Endodermal cell (in vitro differentiated cells): Measurements from ENCODE around the gene TOP2B. TPM values are rescaled to one million over a fixed set of nuclear protein-coding genes. Genes with fewer than 3 reads are reported as not detected.

Experiments
- DNase-seq: peaks from one replicate; pipeline ENCODE4 v3.0.0-alpha.2; 2017
- H3K27ac ChIP-seq: 2 replicates; pipeline ENCODE4 v1.5.1; 2013; ENCODE audit warnings: mild to moderate bottlenecking, low read depth, low read length, moderate library complexity
- H3K27me3 ChIP-seq: 2 replicates; pipeline ENCODE4 v1.6.1; 2013; ENCODE audit warnings: mild to moderate bottlenecking, low read length, moderate library complexity; ENCODE audit not compliant: insufficient read depth, control insufficient read depth, poor library complexity, severe bottlenecking
- H3K36me3 ChIP-seq: 2 replicates; pipeline ENCODE4 v1.7.0; 2013; ENCODE audit warnings: mild to moderate bottlenecking, low read length, moderate library complexity; ENCODE audit not compliant: control insufficient read depth, insufficient read depth
- H3K4me1 ChIP-seq: one replicate; pipeline ENCODE4 v1.7.0; 2013; ENCODE audit warnings: low read length; ENCODE audit not compliant: control insufficient read depth, insufficient read depth
- H3K4me3 ChIP-seq: 2 replicates; pipeline ENCODE4 v1.5.1; 2013; ENCODE audit warnings: mild to moderate bottlenecking, low read length, moderate library complexity
- H3K9ac ChIP-seq: 2 replicates; pipeline ENCODE4 v1.6.1; 2013; ENCODE audit warnings: mild to moderate bottlenecking, low read length, moderate library complexity; ENCODE audit not compliant: poor library complexity, severe bottlenecking; ENCODE audit errors: extremely low read depth
- H3K9me3 ChIP-seq: 2 replicates; pipeline ENCODE4 v1.6.1; 2013; ENCODE audit warnings: mild to moderate bottlenecking, low read length, moderate library complexity; ENCODE audit not compliant: control insufficient read depth
- H3K27ac Mint-ChIP-seq: 2 replicates; pipeline ENCODE4 v1.8.0; 2020; ENCODE audit warnings: mixed read lengths
- H3K27me3 Mint-ChIP-seq: 2 replicates; pipeline ENCODE4 v1.8.0; 2021; ENCODE audit warnings: mild to moderate bottlenecking, mixed read lengths; ENCODE audit not compliant: insufficient read depth
- H3K36me3 Mint-ChIP-seq: 2 replicates; pipeline ENCODE4 v1.8.0; 2020; ENCODE audit warnings: low read depth, mixed read lengths
- H3K4me1 Mint-ChIP-seq: 2 replicates; pipeline ENCODE4 v1.8.0; 2020; ENCODE audit warnings: mixed read lengths
- H3K4me3 Mint-ChIP-seq: 2 replicates; pipeline ENCODE4 v1.8.0; 2020; ENCODE audit warnings: mild to moderate bottlenecking, moderate library complexity, mixed read lengths
- H3K9me3 Mint-ChIP-seq: 2 replicates; pipeline ENCODE4 v1.8.0; 2020; ENCODE audit warnings: mild to moderate bottlenecking, mixed read lengths
- WGBS, 2 experiments: methylation state at CpG; one replicate each; pipeline versions ENCODE4 v1.1.5 to v1.1.7; 2013; ENCODE audit warnings: missing lambda C conversion rate in 2 of 2, mixed read lengths in 1 of 2; ENCODE audit not compliant: insufficient coverage in 1 of 2, insufficient read length in 1 of 2; 5-methylcytosine and 5-hydroxymethylcytosine counted together
- total RNA-seq, 2 donors: library from RNA; stranded (reverse); fragmentation: NEBNext Ultra II Directional in 1 of 2; extraction: Animal tissue kit (Norgen Biotek cat#: 25700) in 1 of 2; gene quantifications; 2 replicates in 1 of 2; 3 replicates in 1 of 2; pipeline ENCODE4 v1.2.1, GENCODE V29; 2021
- TF ChIP-seq, protein P1 (sequence below): fragments of 200-600 bp; sonication (generic); conservative IDR thresholded peaks from 2 replicates; pipeline ENCODE4 v1.5.0; 2021; ENCODE audit warnings: antibody characterized with exemption, mild to moderate bottlenecking

The TOP2B gene
- total RNA-seq, 2 donors from 2014 or later: 182 to 209 TPM

DNA sequence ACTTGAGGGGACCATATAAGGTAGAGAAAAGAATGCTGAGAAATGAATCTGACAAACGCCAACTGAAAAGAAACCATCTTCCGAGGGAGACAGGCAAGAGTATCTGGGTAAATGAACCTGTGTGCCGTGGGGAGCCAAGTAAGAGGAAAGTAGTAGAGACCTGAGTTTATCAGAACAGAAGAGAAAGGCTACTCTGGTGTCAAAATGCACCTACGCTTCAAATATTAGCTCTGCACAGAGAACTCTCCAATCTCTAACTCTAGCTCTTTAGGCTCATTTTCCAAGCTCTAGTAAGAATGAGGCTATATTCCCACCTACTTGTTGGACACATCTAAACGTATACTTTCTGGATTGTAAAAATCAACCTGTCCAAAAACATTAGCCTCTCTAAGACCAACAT, 53.5 kb downstream of the TOP2B start:
- Mint-ChIP-seq H3K27me3 (no peaks in the 10 kb centered on the region), H3K4me1 (peaks cover 16% of the 10 kb centered on the region), H3K36me3 (peaks cover 57% of the 10 kb centered on the region), H3K9me3 (no peaks in the 10 kb centered on the region), H3K27ac (peak overlapping the region; percentile 2), H3K4me3 (no peak overlapping the region)
- Histone ChIP-seq H3K9ac (no peak overlapping the region), H3K27ac (no peak overlapping the region), H3K27me3 (no peaks in the 10 kb centered on the region), H3K9me3 (no peaks in the 10 kb centered on the region), H3K4me3 (no peak overlapping the region), H3K4me1 (peaks cover 4% of the 10 kb centered on the region), H3K36me3 (peaks cover 84% of the 10 kb centered on the region)
- no peak for DNase-seq
- 88 to 92% methylated on average over 5 of the region's 5 CpGs for WGBS, 2 experiments
- TF ChIP-seq, protein P1, sequence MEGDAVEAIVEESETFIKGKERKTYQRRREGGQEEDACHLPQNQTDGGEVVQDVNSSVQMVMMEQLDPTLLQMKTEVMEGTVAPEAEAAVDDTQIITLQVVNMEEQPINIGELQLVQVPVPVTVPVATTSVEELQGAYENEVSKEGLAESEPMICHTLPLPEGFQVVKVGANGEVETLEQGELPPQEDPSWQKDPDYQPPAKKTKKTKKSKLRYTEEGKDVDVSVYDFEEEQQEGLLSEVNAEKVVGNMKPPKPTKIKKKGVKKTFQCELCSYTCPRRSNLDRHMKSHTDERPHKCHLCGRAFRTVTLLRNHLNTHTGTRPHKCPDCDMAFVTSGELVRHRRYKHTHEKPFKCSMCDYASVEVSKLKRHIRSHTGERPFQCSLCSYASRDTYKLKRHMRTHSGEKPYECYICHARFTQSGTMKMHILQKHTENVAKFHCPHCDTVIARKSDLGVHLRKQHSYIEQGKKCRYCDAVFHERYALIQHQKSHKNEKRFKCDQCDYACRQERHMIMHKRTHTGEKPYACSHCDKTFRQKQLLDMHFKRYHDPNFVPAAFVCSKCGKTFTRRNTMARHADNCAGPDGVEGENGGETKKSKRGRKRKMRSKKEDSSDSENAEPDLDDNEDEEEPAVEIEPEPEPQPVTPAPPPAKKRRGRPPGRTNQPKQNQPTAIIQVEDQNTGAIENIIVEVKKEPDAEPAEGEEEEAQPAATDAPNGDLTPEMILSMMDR: no peak

DNA sequence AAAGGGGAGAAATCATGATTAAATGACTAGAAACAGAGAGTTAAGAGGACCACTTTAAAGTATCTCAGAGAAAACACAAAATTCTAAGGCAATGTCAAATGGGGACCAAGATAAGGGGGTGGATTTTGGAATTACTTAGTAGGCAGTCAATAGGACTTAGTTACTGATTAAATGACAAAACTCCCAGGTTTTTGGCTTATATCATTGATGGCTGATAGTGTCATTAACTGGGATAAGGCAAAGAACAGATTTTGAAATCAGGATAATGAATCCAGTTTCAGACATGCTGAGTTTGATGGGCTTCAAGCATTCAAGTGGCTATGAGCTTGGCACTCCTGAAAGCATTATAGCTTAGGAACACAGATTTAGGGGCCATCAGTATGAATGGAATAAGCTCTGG, 53.9 kb downstream of the TOP2B start:
- Histone ChIP-seq H3K27ac (no peak overlapping the region), H3K4me3 (no peak overlapping the region), H3K9me3 (no peaks in the 10 kb centered on the region), H3K27me3 (no peaks in the 10 kb centered on the region), H3K9ac (no peak overlapping the region), H3K36me3 (peaks cover 86% of the 10 kb centered on the region), H3K4me1 (peaks cover 4% of the 10 kb centered on the region)
- H3K27me3 Mint-ChIP-seq: no peaks in the 10 kb centered on the region
- peaks cover 59% of the 10 kb centered on the region for H3K36me3 Mint-ChIP-seq
- no peak overlapping the region for H3K4me3 Mint-ChIP-seq
- peaks cover 16% of the 10 kb centered on the region for H3K4me1 Mint-ChIP-seq
- no peak for DNase-seq
- TF ChIP-seq, protein P1: no peak
- peak overlapping the region; percentile 2 for H3K27ac Mint-ChIP-seq
- no peaks in the 10 kb centered on the region for H3K9me3 Mint-ChIP-seq

DNA sequence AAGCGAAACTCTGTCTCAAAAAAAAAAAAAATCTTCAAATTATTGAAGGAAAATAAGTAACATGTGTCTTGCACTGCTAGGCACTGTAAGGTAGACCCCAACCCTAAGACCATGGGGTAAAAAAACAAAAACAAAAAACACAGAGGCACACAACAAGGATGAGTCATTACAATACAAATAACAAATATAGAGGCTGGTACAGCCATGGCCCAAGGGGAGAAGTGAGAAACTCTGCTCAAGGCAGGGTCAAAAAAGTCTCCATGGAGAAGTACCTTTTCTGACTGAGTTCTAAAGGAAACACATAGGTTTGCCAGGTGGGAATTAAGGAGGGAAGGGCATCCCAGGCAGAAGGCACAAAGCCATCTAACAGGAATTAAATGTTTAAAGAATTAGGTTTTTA, 54.5 kb downstream of the TOP2B start:
- peaks cover 86% of the 10 kb centered on the region for H3K36me3 ChIP-seq
- peaks cover 16% of the 10 kb centered on the region for H3K4me1 Mint-ChIP-seq
- H3K9ac ChIP-seq: no peak overlapping the region
- H3K4me3 Mint-ChIP-seq: no peak overlapping the region
- WGBS, 2 experiments: 100% methylated on average over 1 of the region's 1 CpG; no CpG with 5 or more reads in 1 of the 2 experiments
- H3K27ac ChIP-seq: no peak overlapping the region
- peaks cover 62% of the 10 kb centered on the region for H3K36me3 Mint-ChIP-seq
- no peak overlapping the region for H3K4me3 ChIP-seq
- H3K27me3 ChIP-seq: no peaks in the 10 kb centered on the region
- TF ChIP-seq, protein P1: no peak
- no peaks in the 10 kb centered on the region for H3K9me3 Mint-ChIP-seq
- no peak for DNase-seq
- H3K4me1 ChIP-seq: peaks cover 4% of the 10 kb centered on the region
- H3K9me3 ChIP-seq: no peaks in the 10 kb centered on the region
- H3K27ac Mint-ChIP-seq: peak overlapping the region; percentile 85
- H3K27me3 Mint-ChIP-seq: no peaks in the 10 kb centered on the region
